Measurements from ENCODE around the gene PDCD2L. TPM values are rescaled to one million over a fixed set of nuclear protein-coding genes. Genes with fewer than 3 reads are reported as not detected.

Gene PDCD2L
- total RNA-seq, 1 experiment from 2014 or later = 43.4 TPM

- Mint-ChIP-seq H3K36me3 (peaks cover 49% of the 10 kb centered on the region), H3K27ac (no peak overlapping the region), H3K27me3 (ENCODE audit: low read depth) (no peaks in the 10 kb centered on the region), H3K9me3 (no peaks in the 10 kb centered on the region), H3K4me3 (peak overlapping the region; percentile 98), H3K4me1 (peaks cover 35% of the 10 kb centered on the region)
- POLR2A ChIA-PET = no interaction called here
- TF ChIP-seq ATF2 (CRISPR knock-in tag; IDR thresholded peaks at IDR 0.05; ENCODE audit: borderline replicate concordance, low read depth) = no peak
- TF ChIP-seq EMX1 (CRISPR knock-in tag; IDR thresholded peaks at IDR 0.05) = no peak
- no peak for TF ChIP-seq FOXJ3 (CRISPR knock-in tag; IDR thresholded peaks at IDR 0.05; ENCODE audit: borderline replicate concordance)
- no peak for TF ChIP-seq E2F5 (CRISPR knock-in tag; IDR thresholded peaks at IDR 0.05)
- TF ChIP-seq NR3C1 (CRISPR knock-in tag; conservative IDR thresholded peaks at IDR 0.05; ENCODE audit: low read depth) = no peak
- TF ChIP-seq, protein P1, sequence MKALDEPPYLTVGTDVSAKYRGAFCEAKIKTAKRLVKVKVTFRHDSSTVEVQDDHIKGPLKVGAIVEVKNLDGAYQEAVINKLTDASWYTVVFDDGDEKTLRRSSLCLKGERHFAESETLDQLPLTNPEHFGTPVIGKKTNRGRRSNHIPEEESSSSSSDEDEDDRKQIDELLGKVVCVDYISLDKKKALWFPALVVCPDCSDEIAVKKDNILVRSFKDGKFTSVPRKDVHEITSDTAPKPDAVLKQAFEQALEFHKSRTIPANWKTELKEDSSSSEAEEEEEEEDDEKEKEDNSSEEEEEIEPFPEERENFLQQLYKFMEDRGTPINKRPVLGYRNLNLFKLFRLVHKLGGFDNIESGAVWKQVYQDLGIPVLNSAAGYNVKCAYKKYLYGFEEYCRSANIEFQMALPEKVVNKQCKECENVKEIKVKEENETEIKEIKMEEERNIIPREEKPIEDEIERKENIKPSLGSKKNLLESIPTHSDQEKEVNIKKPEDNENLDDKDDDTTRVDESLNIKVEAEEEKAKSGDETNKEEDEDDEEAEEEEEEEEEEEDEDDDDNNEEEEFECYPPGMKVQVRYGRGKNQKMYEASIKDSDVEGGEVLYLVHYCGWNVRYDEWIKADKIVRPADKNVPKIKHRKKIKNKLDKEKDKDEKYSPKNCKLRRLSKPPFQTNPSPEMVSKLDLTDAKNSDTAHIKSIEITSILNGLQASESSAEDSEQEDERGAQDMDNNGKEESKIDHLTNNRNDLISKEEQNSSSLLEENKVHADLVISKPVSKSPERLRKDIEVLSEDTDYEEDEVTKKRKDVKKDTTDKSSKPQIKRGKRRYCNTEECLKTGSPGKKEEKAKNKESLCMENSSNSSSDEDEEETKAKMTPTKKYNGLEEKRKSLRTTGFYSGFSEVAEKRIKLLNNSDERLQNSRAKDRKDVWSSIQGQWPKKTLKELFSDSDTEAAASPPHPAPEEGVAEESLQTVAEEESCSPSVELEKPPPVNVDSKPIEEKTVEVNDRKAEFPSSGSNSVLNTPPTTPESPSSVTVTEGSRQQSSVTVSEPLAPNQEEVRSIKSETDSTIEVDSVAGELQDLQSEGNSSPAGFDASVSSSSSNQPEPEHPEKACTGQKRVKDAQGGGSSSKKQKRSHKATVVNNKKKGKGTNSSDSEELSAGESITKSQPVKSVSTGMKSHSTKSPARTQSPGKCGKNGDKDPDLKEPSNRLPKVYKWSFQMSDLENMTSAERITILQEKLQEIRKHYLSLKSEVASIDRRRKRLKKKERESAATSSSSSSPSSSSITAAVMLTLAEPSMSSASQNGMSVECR (CRISPR knock-in tag; IDR thresholded peaks at IDR 0.05; ENCODE audit: borderline replicate concordance) = no peak
- TF ChIP-seq, protein P2, sequence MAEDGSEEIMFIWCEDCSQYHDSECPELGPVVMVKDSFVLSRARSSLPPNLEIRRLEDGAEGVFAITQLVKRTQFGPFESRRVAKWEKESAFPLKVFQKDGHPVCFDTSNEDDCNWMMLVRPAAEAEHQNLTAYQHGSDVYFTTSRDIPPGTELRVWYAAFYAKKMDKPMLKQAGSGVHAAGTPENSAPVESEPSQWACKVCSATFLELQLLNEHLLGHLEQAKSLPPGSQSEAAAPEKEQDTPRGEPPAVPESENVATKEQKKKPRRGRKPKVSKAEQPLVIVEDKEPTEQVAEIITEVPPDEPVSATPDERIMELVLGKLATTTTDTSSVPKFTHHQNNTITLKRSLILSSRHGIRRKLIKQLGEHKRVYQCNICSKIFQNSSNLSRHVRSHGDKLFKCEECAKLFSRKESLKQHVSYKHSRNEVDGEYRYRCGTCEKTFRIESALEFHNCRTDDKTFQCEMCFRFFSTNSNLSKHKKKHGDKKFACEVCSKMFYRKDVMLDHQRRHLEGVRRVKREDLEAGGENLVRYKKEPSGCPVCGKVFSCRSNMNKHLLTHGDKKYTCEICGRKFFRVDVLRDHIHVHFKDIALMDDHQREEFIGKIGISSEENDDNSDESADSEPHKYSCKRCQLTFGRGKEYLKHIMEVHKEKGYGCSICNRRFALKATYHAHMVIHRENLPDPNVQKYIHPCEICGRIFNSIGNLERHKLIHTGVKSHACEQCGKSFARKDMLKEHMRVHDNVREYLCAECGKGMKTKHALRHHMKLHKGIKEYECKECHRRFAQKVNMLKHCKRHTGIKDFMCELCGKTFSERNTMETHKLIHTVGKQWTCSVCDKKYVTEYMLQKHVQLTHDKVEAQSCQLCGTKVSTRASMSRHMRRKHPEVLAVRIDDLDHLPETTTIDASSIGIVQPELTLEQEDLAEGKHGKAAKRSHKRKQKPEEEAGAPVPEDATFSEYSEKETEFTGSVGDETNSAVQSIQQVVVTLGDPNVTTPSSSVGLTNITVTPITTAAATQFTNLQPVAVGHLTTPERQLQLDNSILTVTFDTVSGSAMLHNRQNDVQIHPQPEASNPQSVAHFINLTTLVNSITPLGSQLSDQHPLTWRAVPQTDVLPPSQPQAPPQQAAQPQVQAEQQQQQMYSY (CRISPR knock-in tag; IDR thresholded peaks at IDR 0.05) = no peak
- ATAC-seq = no peak
- CTCF ChIA-PET = interaction anchor here (1.2 kb wide), 1 partner anchor 472 kb away, joined by 3 read pairs; no protein-coding TSS in a partner anchor
- DNase-seq (ENCODE audit: low spot score) = no peak
Measured at GRCh38 chr19:34366738-34367623, 37.2 kb upstream of the PDCD2L start.

DNA sequence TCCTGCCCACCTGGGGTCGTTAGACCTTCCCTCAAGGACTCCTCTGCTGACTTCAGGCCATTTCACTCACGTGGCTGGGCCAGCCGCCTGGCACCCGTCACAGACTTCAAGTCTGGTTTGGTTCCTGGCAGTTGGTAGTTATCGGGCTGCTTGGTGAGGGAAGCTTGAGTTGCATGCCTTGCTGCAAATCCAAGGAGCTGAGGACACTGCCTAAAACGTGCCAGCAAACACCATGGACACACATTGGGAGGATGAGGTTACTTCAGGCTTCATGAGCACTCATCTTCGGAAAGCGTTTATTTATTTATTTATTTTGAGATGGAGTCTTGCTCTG, 36.6 kb upstream of the PDCD2L start:
- no peak for ATAC-seq
- peaks cover 34% of the 10 kb centered on the region for H3K4me1 Mint-ChIP-seq
- H3K27me3 Mint-ChIP-seq (ENCODE audit: low read depth) = no peaks in the 10 kb centered on the region
- no peaks in the 10 kb centered on the region for H3K9me3 Mint-ChIP-seq
- DNase-seq (ENCODE audit: low spot score) = no peak
- H3K36me3 Mint-ChIP-seq = peaks cover 49% of the 10 kb centered on the region
- POLR2A ChIA-PET = no interaction called here
- H3K27ac Mint-ChIP-seq = peak overlapping the region; percentile 72
- no peak overlapping the region for H3K4me3 Mint-ChIP-seq
- CTCF ChIA-PET = no interaction called here
- TF ChIP-seq, protein P3, sequence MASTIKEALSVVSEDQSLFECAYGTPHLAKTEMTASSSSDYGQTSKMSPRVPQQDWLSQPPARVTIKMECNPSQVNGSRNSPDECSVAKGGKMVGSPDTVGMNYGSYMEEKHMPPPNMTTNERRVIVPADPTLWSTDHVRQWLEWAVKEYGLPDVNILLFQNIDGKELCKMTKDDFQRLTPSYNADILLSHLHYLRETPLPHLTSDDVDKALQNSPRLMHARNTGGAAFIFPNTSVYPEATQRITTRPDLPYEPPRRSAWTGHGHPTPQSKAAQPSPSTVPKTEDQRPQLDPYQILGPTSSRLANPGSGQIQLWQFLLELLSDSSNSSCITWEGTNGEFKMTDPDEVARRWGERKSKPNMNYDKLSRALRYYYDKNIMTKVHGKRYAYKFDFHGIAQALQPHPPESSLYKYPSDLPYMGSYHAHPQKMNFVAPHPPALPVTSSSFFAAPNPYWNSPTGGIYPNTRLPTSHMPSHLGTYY (CRISPR knock-in tag; IDR thresholded peaks at IDR 0.05) = no peak
- TF ChIP-seq, protein P4, sequence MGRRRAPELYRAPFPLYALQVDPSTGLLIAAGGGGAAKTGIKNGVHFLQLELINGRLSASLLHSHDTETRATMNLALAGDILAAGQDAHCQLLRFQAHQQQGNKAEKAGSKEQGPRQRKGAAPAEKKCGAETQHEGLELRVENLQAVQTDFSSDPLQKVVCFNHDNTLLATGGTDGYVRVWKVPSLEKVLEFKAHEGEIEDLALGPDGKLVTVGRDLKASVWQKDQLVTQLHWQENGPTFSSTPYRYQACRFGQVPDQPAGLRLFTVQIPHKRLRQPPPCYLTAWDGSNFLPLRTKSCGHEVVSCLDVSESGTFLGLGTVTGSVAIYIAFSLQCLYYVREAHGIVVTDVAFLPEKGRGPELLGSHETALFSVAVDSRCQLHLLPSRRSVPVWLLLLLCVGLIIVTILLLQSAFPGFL (CRISPR knock-in tag; IDR thresholded peaks at IDR 0.05; ENCODE audit: borderline replicate concordance) = no peak
- TF ChIP-seq OVOL2 (CRISPR knock-in tag; IDR thresholded peaks at IDR 0.05; ENCODE audit: borderline replicate concordance) (no peak), PRRX2 (CRISPR knock-in tag; IDR thresholded peaks at IDR 0.05) (no peak)

Data from WTC11 (cell line).